Anterior cingulate cortex (tissue), 58 donors: ENCODE data around the gene C1QTNF7.
A peak's percentile ranks its signal among the peaks of the same experiment; 100 is the strongest.

Experiments used
- DNase-seq, 58 donors: peaks; one replicate each; lab custom pipeline; 2025; lab: John Stamatoyannopoulos, UW

The C1QTNF7 gene, protein sequence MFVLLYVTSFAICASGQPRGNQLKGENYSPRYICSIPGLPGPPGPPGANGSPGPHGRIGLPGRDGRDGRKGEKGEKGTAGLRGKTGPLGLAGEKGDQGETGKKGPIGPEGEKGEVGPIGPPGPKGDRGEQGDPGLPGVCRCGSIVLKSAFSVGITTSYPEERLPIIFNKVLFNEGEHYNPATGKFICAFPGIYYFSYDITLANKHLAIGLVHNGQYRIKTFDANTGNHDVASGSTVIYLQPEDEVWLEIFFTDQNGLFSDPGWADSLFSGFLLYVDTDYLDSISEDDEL

DNA sequence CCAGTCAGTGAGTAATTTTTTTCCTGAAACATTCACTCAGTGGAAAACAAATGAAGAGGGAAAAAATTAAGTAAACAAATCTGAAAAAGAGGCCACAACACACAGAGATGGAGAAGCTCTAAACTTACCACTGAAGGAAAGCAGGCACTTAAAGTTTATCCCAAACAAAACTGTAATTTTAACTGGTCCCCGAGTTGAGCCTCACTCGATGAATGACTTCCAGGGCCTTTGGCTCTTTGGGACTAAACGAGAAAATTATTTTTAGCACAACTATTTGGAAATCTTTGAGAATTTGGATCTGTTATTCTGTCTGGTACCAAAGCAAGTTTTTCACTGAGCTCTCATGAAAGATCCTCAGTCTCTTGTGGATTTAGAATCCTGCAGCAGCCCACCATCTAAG lies at the start of gene C1QTNF7:
Gene C1QTNF7 (plus strand): TSS at position 333 of the 400 bp plus-strand sequence. CDS start 7,711 bp downstream, outside the sequence.
- no peak for DNase-seq

DNA sequence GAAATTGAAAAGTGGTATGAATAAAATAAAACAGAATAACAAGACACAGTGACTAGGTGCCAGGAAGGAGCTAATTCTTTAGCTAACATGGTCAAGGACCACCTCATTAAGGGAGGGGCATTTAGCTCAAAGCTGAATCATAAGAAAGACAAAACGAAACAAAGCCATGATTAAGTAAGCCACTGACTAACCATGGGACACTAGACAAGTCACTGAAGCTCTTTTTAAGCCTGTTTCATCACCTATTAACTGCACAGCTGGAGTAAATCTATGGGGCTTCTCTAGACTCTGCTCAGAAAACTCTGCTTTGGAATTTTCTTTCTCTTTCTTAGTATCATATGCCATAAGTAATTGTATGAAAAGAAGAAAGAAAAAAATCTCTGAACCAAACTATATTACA lies 49.8 kb upstream of the C1QTNF7 start:
- DNase-seq = no peak

DNA sequence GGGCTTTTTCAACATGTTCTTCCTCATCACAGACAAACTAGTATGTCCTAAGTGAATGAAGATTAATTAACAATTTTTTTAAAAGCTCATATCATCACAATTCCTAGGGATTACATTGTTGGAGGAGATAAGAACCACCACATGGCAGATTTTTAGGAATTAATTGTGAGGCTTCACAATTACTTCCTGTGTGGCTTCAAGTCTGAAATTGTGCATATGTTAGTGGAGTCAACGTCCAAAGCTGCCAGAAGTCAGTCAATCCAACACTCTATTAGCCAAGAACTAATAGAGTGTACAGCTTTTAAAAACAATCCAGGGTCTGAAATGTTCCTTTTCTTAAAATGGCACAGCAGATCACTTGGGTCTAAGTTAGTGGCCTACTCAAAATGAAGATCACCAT lies 49.3 kb upstream of the C1QTNF7 start:
- no peak for DNase-seq

DNA sequence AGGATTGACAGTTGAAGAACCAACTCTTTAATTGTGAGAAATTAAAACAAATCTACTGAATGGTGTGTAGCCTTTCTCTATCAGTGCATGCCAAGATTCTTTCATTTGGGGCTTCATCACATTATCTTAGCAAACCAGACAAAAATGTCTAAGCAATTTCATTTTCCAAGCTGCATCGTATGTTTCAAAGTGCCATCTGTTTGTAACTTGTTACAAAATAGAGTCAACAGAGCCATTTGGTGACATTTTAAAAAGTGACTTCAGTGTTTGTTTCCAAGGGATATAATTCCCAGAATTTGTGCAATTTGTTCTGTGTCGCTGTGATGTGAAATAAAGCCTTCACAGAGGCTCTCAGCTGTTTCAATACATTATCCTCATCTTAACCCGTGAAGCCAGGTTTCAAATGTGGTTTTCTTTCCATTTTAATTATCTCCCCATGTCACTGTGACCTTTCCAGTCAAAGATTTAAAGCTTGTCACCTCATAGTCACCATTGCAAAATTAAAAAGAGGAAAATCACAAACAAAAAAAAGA lies 46.0 kb upstream of the C1QTNF7 start:
- DNase-seq = peak in 2 of 58 donors; percentile 12 to 43

DNA sequence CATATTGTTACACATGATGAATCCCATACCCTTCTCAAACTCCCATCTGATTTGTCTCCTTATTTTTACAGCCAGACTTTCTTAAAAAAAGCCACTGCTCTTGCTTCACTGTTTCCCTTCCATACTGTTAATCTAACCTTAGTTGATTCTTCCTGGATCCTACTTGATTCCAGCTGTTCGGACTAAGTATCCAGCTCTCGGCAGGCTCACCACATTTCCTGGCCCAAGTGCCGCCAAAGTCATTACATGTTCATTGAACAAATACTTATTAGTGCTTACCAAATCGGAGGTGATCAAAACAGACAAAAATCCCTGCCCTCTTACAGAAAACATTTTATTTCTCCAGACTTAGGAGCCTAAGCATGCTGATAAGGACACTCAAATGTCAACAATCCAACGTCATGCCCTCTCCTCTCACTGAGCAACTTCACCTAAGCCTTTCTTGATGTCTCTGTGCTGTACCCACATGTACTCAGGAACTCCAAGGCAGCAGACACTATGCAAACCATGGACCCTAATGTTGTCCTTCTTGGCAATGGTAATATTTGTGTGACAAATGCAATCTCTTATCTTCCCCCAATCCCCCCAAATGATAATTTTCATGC lies 45.1 kb upstream of the C1QTNF7 start:
- no peak for DNase-seq

- DNase-seq = no peak
Observed at GRCh38 chr4:15385515-15385914, 42.3 kb upstream of the C1QTNF7 start.

GRCh38 chr4:15385928-15386327 lies 41.9 kb upstream of the C1QTNF7 start:
- peak in 7 of 58 donors; percentile 1 to 19 (median 6) for DNase-seq

DNA sequence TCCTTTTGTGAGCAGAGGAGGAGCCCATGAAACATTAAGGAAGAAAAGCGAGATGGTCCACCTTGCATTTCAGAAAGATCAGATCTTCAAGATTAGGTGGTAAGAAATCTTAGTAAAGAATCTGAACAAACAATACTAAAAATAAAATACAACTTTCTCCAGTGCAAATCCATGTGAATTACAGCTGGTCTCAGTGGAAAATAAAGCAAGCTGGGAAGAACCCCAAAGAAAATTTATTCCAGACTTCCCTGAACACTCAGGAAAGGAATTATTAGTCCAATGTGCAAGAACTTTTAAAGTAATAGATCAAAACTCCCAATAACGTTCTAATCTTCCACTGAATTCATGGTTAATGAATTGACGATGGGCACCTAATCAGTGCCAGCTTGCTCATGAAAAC lies 37.3 kb upstream of the C1QTNF7 start:
- DNase-seq = no peak

- DNase-seq = peak in 1 of 58 donors; percentile 11
Observed at GRCh38 chr4:15392053-15392805, 35.6 kb upstream of the C1QTNF7 start.

GRCh38 chr4:15395311-15395710 lies 32.5 kb upstream of the C1QTNF7 start:
- DNase-seq = no peak

DNA sequence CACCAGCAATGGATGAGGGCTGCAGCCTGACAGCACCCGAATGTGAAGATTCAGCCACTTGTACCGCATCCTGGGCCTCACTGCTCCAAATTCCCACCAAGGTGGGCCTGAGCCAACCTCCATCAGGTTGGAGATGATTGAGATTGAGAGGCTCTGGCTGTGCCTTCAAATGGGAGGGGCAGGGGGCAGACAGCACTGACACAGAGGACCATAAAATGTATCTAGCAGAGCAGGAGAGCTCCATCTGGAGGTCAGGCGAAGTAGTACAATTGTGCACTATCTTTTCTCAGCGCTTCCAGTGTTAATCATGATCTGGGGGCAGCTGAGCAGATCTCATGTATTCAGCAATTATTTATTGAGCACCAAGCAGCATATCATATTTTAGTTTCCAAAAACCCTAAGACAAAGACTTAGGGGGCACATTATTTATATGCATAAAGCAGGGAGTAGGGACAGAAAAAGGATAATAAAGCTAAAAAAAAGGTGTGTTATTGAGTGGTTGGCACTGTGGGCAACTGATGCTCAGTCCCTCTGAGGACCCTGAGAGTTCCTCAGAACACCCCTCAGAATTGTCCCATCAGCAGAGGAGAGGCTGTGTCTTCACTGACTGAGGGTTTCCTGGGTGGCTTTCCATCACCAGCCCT lies 31.6 kb upstream of the C1QTNF7 start:
- peak in 7 of 58 donors; percentile 3 to 15 (median 5) for DNase-seq

GRCh38 chr4:15398001-15398400 lies 29.8 kb upstream of the C1QTNF7 start:
- DNase-seq = no peak

GRCh38 chr4:15398732-15399131 lies 29.1 kb upstream of the C1QTNF7 start:
- DNase-seq = no peak

GRCh38 chr4:15400226-15400625 lies 27.6 kb upstream of the C1QTNF7 start:
- DNase-seq = no peak

- peak in 7 of 58 donors; percentile 1 to 33 (median 10) for DNase-seq
Observed at GRCh38 chr4:15400981-15401671, 26.7 kb upstream of the C1QTNF7 start.

DNA sequence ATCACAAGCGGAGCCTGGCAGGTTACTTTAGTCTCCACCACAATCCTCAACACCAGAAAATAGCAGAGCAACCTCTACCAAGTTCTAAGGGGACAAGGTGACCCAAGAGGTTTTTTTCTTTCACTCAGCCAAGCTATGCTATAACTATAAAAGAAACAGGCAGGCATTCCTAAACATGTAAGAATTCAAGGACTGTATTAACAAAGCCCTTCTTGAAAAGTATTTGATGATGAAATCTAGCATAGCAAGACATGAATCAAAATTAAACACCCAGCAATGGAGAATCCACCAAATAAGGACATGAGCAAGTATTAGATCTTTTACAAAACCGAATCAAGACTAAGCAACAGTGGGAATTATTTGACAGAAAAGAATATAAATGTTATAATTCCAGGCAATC lies 25.7 kb upstream of the C1QTNF7 start:
- DNase-seq = no peak

DNA sequence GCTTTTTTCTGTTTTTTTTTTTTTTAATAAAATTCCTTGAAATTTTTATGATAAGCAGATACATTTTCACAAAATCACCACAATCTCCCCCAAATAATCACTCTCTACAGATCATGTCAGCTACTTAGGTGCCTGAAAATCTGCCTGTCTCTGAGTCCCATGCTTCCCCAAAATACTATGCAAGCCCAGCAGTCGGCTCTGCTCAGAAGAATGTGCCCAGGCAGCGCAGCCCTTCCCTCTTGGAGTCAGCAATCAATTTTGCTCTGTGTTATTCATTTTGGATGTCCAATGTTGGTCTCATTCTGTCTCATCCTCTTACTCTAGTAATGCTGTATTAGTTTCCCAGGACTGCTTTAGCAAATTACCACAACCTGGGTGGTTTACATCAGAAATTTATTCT lies 24.9 kb upstream of the C1QTNF7 start:
- no peak for DNase-seq

DNA sequence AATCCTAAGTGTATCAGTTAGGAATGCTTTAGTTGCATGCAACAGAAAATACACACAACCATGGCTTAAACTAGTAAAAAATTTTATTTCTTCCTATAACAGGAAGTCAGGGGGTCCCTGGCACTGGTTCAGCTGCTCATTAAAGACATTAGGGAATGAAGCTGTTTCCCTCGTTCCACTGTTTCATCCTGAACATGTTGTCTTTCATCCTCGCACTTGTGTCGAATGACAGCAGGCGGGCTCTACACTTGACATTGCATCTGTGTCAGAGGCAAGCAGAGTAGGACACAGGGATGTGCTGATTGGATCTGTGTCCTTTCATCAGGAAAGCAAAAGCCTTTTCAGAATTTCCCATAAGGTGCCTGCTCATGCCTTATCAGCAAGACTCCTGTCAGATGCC lies 22.8 kb upstream of the C1QTNF7 start:
- DNase-seq = no peak

DNA sequence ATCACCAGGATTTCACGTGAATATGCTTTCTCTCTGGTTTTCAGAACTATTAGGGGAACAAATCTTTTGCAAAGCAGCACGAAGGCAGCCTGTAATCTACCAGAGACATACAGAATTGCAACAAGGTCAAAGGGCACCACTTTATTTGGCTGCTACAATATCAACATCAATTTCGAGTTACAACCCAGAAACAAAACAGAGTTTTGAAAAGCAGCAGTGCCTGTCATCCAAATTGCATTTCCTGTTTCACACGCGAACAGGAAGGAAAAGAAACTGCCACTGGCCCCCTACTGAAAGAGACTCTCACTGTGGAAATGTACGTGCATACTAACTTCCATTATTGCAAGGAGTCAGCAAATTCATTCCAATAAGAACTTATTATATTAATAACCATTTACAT lies 17.1 kb upstream of the C1QTNF7 start:
- no peak for DNase-seq

- DNase-seq = no peak
Observed at GRCh38 chr4:15412461-15412860, 15.4 kb upstream of the C1QTNF7 start.
